Peyer's patch (tissue), 4 donors: ENCODE measurements around the gene CNTN2. TPM values are rescaled to one million over a fixed set of nuclear protein-coding genes. Genes with fewer than 3 reads are reported as not detected.

Experiments
- DNase-seq, 3 donors: peaks; one replicate each; pipeline ENCODE4 v3.0.0-alpha.2; 2017 to 2019
- H3K27ac ChIP-seq, 4 donors: fragments of 200-600 bp; sonication (generic); one replicate each; pipeline ENCODE4 v1.5.1; 2016 to 2019
- H3K27me3 ChIP-seq, 2 donors: fragments of 200-600 bp; sonication (generic); one replicate each; pipeline ENCODE4 v1.5.1; 2019
- H3K36me3 ChIP-seq, 3 donors: fragments of 200-600 bp; sonication (generic); one replicate each; pipeline ENCODE4 v1.5.1; 2016 to 2019
- H3K4me1 ChIP-seq, 4 donors: fragments of 200-600 bp; sonication (generic); one replicate each; pipeline ENCODE4 v1.5.1; 2016 to 2019
- H3K4me3 ChIP-seq, 4 donors: fragments of 200-600 bp; sonication (generic); 1 replicate in 3 of 4; 2 replicates in 1 of 4; pipeline ENCODE4 v1.5.1; 2016 to 2019; ENCODE audit warnings: mild to moderate bottlenecking in 1 of 4
- H3K9me3 ChIP-seq, 4 donors: fragments of 200-600 bp; sonication (generic); one replicate each; pipeline ENCODE4 v1.5.1; 2016 to 2019; ENCODE audit warnings: mild to moderate bottlenecking in 1 of 4
- POLR2A ChIP-seq, 2 donors: fragments of 450-650 bp; IDR thresholded peaks; one replicate each; pipeline ENCODE4 v1.5.1; 2017; ENCODE audit warnings: antibody characterized with exemption in 2 of 2, mild to moderate bottlenecking in 2 of 2, moderate library complexity in 2 of 2
- total RNA-seq, 4 donors: library from RNA; depleted of rRNA; stranded (reverse); fragments of >200 nt; gene quantifications; one replicate each; pipeline ENCODE4 v1.1.0, GENCODE V29; 2016
- TF ChIP-seq, protein P1 (sequence below), 6 experiments: fragments of 450-650 bp in 4 of 6; fragments of 200-600 bp in 2 of 6; sonication (generic) in 1 of 6; IDR thresholded peaks; one replicate each; pipeline ENCODE4 v1.5.1; 2017 to 2019; ENCODE audit warnings: antibody characterized with exemption in 6 of 6, mild to moderate bottlenecking in 3 of 6, moderate library complexity in 1 of 6

Gene CNTN2
- total RNA-seq, 4 donors from 2014 or later = 0.18 to 2.8 TPM; not detected in 2

- H3K9me3 ChIP-seq = no peaks in the 10 kb centered on the region
- H3K4me1 ChIP-seq = no peaks in the 10 kb centered on the region
- no peak overlapping the region for H3K4me3 ChIP-seq
- no peaks in the 10 kb centered on the region for H3K27me3 ChIP-seq
- TF ChIP-seq, protein P1, sequence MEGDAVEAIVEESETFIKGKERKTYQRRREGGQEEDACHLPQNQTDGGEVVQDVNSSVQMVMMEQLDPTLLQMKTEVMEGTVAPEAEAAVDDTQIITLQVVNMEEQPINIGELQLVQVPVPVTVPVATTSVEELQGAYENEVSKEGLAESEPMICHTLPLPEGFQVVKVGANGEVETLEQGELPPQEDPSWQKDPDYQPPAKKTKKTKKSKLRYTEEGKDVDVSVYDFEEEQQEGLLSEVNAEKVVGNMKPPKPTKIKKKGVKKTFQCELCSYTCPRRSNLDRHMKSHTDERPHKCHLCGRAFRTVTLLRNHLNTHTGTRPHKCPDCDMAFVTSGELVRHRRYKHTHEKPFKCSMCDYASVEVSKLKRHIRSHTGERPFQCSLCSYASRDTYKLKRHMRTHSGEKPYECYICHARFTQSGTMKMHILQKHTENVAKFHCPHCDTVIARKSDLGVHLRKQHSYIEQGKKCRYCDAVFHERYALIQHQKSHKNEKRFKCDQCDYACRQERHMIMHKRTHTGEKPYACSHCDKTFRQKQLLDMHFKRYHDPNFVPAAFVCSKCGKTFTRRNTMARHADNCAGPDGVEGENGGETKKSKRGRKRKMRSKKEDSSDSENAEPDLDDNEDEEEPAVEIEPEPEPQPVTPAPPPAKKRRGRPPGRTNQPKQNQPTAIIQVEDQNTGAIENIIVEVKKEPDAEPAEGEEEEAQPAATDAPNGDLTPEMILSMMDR (IDR thresholded peaks at IDR 0.05) = no peak
- H3K36me3 ChIP-seq = no peaks in the 10 kb centered on the region
- H3K27ac ChIP-seq = no peak overlapping the region
- no peak for DNase-seq
Observed at GRCh38 chr1:205009670-205010069, 33.3 kb upstream of the CNTN2 start.

DNA sequence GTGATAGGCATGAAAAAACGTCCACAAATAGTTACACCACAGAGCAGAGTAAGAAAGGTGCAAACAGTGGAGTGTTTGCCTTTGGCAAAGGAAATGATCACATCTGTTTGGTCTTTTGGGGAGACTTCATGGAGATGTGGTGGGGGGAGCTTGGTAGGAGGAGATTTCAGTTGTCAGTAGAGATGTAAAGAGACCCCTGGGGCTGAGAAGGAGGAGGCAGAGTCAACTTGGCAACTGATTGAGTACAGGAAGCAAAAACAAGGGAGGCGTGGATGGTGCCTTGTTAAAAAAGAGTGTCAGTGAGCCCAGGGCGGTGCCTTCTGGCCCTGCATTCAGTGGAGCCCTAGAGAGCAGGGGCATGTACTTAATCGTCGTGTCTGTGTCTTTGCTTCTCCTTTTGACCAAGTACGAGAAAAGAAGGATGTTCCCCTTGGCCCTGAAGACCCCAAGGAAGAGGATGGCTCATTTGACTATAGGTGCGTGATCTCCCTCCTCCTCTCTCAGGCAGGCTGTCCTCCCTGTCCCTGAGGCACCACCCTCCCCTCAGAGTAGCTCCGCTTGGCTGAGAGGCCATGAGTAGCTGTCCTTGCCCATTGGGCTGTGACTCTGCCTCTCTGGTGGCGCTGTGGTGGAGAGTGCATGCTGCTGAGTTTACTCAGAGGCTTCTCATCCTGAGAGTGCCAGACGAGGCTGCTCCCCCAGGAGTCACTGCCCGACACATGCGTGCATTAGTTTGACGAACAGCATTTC is 30.4 kb upstream of the CNTN2 start:
- H3K4me3 ChIP-seq = no peak overlapping the region
- H3K4me1 ChIP-seq = no peaks in the 10 kb centered on the region
- no peaks in the 10 kb centered on the region for H3K36me3 ChIP-seq
- no peaks in the 10 kb centered on the region for H3K27me3 ChIP-seq
- H3K27ac ChIP-seq = no peak overlapping the region
- TF ChIP-seq, protein P1 (IDR thresholded peaks at IDR 0.05) = no peak
- no peak for TF ChIP-seq POLR2A (IDR thresholded peaks at IDR 0.05)
- DNase-seq = no peak
- H3K9me3 ChIP-seq = no peaks in the 10 kb centered on the region

DNA sequence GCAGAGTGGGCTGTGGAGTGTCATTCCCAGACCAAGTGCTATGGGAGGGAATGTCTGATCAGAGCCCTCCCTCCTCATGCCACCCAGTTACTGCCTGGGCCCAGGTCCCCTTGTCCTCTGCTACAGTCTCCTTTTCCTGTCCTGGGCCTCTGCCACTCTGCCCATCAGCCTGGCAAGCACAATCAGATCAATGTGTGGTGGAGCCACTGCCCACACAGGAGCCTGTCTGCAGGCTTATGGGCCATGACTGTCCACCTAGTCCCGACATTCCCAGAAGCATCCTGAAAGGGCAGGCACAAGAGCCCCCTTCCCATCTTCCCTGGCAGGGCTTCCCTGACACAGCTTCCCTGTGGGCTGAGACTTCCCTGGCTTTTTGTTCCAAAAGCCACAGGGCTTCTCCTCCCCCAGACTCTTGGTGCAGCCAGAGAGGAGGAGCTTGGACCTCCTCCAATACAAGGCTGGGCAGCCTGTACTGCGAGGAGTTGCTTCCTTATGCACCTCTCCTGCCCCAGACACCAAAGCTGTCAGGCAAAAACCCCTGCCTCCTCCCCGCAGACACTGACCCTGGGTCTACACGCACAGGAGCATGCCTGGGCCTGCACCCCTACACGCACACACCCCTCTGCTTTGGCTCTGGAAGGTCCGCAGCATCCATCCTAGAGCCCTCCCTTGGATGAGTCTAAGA is 29.2 kb upstream of the CNTN2 start:
- H3K36me3 ChIP-seq = no peaks in the 10 kb centered on the region
- H3K27ac ChIP-seq = no peak overlapping the region
- TF ChIP-seq, protein P1 (IDR thresholded peaks at IDR 0.05) = no peak
- TF ChIP-seq POLR2A (IDR thresholded peaks at IDR 0.05) = no peak
- H3K9me3 ChIP-seq = no peaks in the 10 kb centered on the region
- H3K4me3 ChIP-seq = no peak overlapping the region
- no peak for DNase-seq
- H3K4me1 ChIP-seq = no peaks in the 10 kb centered on the region
- no peaks in the 10 kb centered on the region for H3K27me3 ChIP-seq

GRCh38 chr1:205014783-205015182 is 28.2 kb upstream of the CNTN2 start:
- H3K27ac ChIP-seq = no peak overlapping the region
- no peaks in the 10 kb centered on the region for H3K36me3 ChIP-seq
- no peaks in the 10 kb centered on the region for H3K27me3 ChIP-seq
- no peak for DNase-seq
- H3K4me1 ChIP-seq = no peaks in the 10 kb centered on the region
- no peaks in the 10 kb centered on the region for H3K9me3 ChIP-seq
- H3K4me3 ChIP-seq = no peak overlapping the region
- TF ChIP-seq POLR2A (IDR thresholded peaks at IDR 0.05) = no peak
- TF ChIP-seq, protein P1 (IDR thresholded peaks at IDR 0.05) = no peak

GRCh38 chr1:205015241-205015640 is 27.8 kb upstream of the CNTN2 start:
- no peak for DNase-seq
- H3K27ac ChIP-seq = no peak overlapping the region
- H3K36me3 ChIP-seq = no peaks in the 10 kb centered on the region
- H3K4me1 ChIP-seq = no peaks in the 10 kb centered on the region
- no peak overlapping the region for H3K4me3 ChIP-seq
- H3K27me3 ChIP-seq = no peaks in the 10 kb centered on the region
- TF ChIP-seq, protein P1 (IDR thresholded peaks at IDR 0.05) = no peak
- TF ChIP-seq POLR2A (IDR thresholded peaks at IDR 0.05) = no peak
- no peaks in the 10 kb centered on the region for H3K9me3 ChIP-seq
